Astrocyte (in vitro differentiated cells and primary cell): Measurements from ENCODE around the gene ARVCF. TPM values are rescaled to one million over a fixed set of nuclear protein-coding genes. Genes with fewer than 3 reads are reported as not detected.

Source experiments
- DNase-seq: peaks from one replicate; pipeline ENCODE4 v3.0.0-alpha.2; 2010; ENCODE audit warnings: low read depth
- FAIRE-seq: peaks from 2 replicates; lab custom pipeline; 2011; peaks lifted over from hg19 to GRCh38; lab: Jason Lieb, UNC
- H2AFZ ChIP-seq: 2 replicates; pipeline ENCODE4 v1.6.0; 2012; ENCODE audit warnings: low read depth, low read length, inconsistent platforms
- H3K27ac ChIP-seq: 2 replicates; pipeline ENCODE4 v1.5.1; 2011; ENCODE audit warnings: low read depth, low read length, inconsistent platforms
- H3K27me3 ChIP-seq: 2 replicates; pipeline ENCODE4 v1.6.0; 2011; ENCODE audit warnings: low read length, inconsistent platforms; ENCODE audit not compliant: insufficient read depth
- H3K36me3 ChIP-seq: 2 replicates; pipeline ENCODE4 v1.5.1; 2011; ENCODE audit warnings: low read length, inconsistent platforms; ENCODE audit not compliant: insufficient read depth
- H3K4me1 ChIP-seq: 2 replicates; pipeline ENCODE4 v1.5.1; 2011; ENCODE audit warnings: low read length, inconsistent platforms; ENCODE audit not compliant: insufficient read depth
- H3K4me2 ChIP-seq: 2 replicates; pipeline ENCODE4 v1.6.0; 2012; ENCODE audit warnings: low read length, inconsistent platforms
- H3K4me3 ChIP-seq: 2 replicates; pipeline ENCODE4 v1.5.1; 2011; ENCODE audit warnings: low read depth, mild to moderate bottlenecking, low read length, inconsistent platforms; ENCODE audit not compliant: insufficient read depth
- H3K79me2 ChIP-seq: 2 replicates; pipeline ENCODE4 v1.6.0; 2012; ENCODE audit warnings: mild to moderate bottlenecking, low read length, inconsistent platforms; ENCODE audit not compliant: insufficient read depth
- H3K9ac ChIP-seq: 2 replicates; pipeline ENCODE4 v1.6.0; 2012; ENCODE audit warnings: mild to moderate bottlenecking, low read length, inconsistent platforms
- H3K9me3 ChIP-seq: 2 replicates; pipeline ENCODE4 v1.5.1; 2012; ENCODE audit warnings: low read depth, mild to moderate bottlenecking, low read length, inconsistent platforms; ENCODE audit not compliant: insufficient read depth
- H4K20me1 ChIP-seq: 2 replicates; pipeline ENCODE4 v1.6.0; 2012; ENCODE audit warnings: low read length, inconsistent platforms; ENCODE audit not compliant: insufficient read depth
- H3K27ac Mint-ChIP-seq: one replicate; pipeline ENCODE4 v1.8.0; 2021; ENCODE audit warnings: mild to moderate bottlenecking, mixed read lengths; ENCODE audit not compliant: unreplicated experiment
- H3K27me3 Mint-ChIP-seq: one replicate; pipeline ENCODE4 v1.8.0; 2021; ENCODE audit warnings: low read depth, mixed read lengths; ENCODE audit not compliant: unreplicated experiment
- H3K36me3 Mint-ChIP-seq: one replicate; pipeline ENCODE4 v1.8.0; 2021; ENCODE audit warnings: low read depth, mixed read lengths; ENCODE audit not compliant: unreplicated experiment
- H3K4me1 Mint-ChIP-seq: one replicate; pipeline ENCODE4 v1.8.0; 2021; ENCODE audit warnings: low read depth, mixed read lengths; ENCODE audit not compliant: unreplicated experiment
- H3K4me3 Mint-ChIP-seq: one replicate; pipeline ENCODE4 v1.8.0; 2021; ENCODE audit warnings: mild to moderate bottlenecking, moderate library complexity, mixed read lengths; ENCODE audit not compliant: unreplicated experiment
- H3K9me3 Mint-ChIP-seq: one replicate; pipeline ENCODE4 v1.8.0; 2021; ENCODE audit warnings: mild to moderate bottlenecking, mixed read lengths; ENCODE audit not compliant: unreplicated experiment
- CTCF ChIP-seq: IDR thresholded peaks from 2 replicates; pipeline ENCODE4 v1.5.1; 2011; ENCODE audit warnings: low read depth, mild to moderate bottlenecking, inconsistent platforms, low read length, moderate library complexity; ENCODE audit not compliant: insufficient read depth
- EZH2 ChIP-seq: IDR thresholded peaks from 2 replicates; pipeline ENCODE4 v1.6.1; 2012; ENCODE audit warnings: mild to moderate bottlenecking, low read length, inconsistent platforms; ENCODE audit not compliant: insufficient read depth
- total RNA-seq: library from RNA; stranded (reverse); gene quantifications from 2 replicates; pipeline ENCODE4 v1.2.1, GENCODE V29; 2021

The ARVCF gene
- total RNA-seq, 1 donor from 2014 or later, result 17.9 TPM

DNA sequence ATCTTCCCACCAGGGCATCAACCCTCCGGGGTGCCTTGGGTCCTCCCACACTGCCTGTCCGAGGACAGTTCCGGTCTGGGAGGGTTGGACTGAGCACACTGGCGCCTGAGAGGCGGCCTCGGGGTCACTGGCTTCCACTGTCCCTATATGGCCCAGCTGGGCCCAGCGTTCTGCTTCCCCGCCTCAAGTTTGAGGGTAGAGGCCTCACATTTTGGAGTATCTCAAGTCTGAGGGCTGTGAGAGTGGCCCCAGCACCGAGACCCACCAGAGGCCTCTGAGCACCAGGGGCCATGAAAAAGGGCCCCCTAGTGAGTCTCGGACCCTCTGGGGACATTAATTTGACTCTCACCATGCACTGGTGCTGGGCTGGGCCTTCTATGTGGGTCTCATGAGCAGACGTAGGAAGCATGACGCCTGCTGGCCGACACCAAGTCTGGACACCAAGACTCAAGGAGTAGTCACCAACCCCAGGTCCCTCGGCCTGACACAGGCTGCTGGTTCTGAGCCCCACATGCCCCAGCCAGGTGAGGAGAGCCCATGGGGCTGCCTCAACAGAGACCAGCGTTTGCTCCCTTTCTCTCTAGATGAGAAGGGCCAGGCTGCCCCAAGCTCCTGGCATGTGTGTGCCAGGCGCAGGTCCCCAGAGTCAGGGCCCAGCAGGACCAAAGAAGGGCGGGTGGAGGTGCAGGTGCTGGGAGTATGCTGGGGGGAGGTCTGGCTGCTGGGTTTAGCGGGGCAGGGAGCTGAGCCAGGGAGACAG lies 27.5 kb downstream of the ARVCF start:
- H3K4me1 ChIP-seq, result peaks cover 18% of the 10 kb centered on the region
- Mint-ChIP-seq H3K4me3 (no peak overlapping the region), H3K9me3 (no peaks in the 10 kb centered on the region), H3K36me3 (peaks cover 2% of the 10 kb centered on the region), H3K27ac (no peak overlapping the region), H3K4me1 (peaks cover 7% of the 10 kb centered on the region), H3K27me3 (peaks cover 2% of the 10 kb centered on the region)
- H3K27ac ChIP-seq, result no peak overlapping the region
- H3K27me3 ChIP-seq, result no peaks in the 10 kb centered on the region
- FAIRE-seq (no peak), DNase-seq (no peak)
- peaks cover 17% of the 10 kb centered on the region for H3K79me2 ChIP-seq
- no peak overlapping the region for H3K9ac ChIP-seq
- no peaks in the 10 kb centered on the region for H3K9me3 ChIP-seq
- TF ChIP-seq CTCF (no peak), EZH2 (no peak)
- H2AFZ ChIP-seq, result no peak overlapping the region
- peaks cover 19% of the 10 kb centered on the region for H4K20me1 ChIP-seq
- H3K4me3 ChIP-seq, result no peak overlapping the region
- H3K4me2 ChIP-seq, result no peak overlapping the region
- H3K36me3 ChIP-seq, result no peaks in the 10 kb centered on the region

DNA sequence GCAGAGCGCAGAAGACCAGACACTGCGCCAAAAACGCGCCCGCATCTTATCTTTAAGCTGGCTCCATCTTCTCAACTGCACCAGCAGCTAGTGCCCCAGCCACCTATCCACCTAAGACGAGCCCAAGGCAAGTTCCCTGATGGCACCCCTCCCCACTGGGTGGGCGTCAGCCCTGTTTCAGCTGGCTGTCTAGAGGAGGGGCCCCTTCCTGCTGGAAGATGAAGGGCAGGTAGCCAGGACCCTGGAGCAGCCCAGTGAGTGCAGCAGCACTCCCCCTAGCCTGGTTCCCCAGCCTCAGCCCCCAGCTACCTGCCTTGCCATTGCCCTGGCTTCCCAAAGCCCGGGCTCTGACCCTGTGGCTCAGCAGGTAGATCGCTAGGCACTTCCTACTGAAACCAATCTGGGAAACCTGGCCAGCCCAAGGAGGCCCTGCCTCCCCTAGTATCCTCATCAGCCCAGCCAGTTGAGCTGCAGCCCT lies 28.3 kb downstream of the ARVCF start:
- Histone ChIP-seq H3K27me3 (no peaks in the 10 kb centered on the region), H2AFZ (no peak overlapping the region), H3K79me2 (peaks cover 18% of the 10 kb centered on the region), H3K9me3 (no peaks in the 10 kb centered on the region), H4K20me1 (peaks cover 19% of the 10 kb centered on the region), H3K4me1 (peaks cover 26% of the 10 kb centered on the region), H3K4me2 (no peak overlapping the region), H3K27ac (no peak overlapping the region), H3K9ac (no peak overlapping the region), H3K36me3 (no peaks in the 10 kb centered on the region), H3K4me3 (no peak overlapping the region)
- no peak for TF ChIP-seq EZH2
- TF ChIP-seq CTCF, result no peak
- Mint-ChIP-seq H3K27ac (no peak overlapping the region), H3K9me3 (no peaks in the 10 kb centered on the region), H3K4me3 (peak overlapping the region; percentile 57), H3K4me1 (peaks cover 11% of the 10 kb centered on the region), H3K27me3 (peaks cover 2% of the 10 kb centered on the region), H3K36me3 (peaks cover 2% of the 10 kb centered on the region)
- DNase-seq (no peak), FAIRE-seq (no peak)
